Pons (tissue), 1 donor: ENCODE measurements around the gene PHACTR3.

ENCODE experiments used
- DNase-seq: peaks from one replicate; pipeline ENCODE4 v3.0.0-alpha.2; 2016; ENCODE audit warnings: low spot score

PHACTR3 gene

GRCh38 chr20:59735486-59735885 is 131.1 kb downstream of the PHACTR3 start:
- no peak for DNase-seq

- peak; percentile 68 for DNase-seq
Measured at GRCh38 chr20:59735917-59736316, 131.6 kb downstream of the PHACTR3 start.

- no peak for DNase-seq
Measured at GRCh38 chr20:59736366-59736765, 132.0 kb downstream of the PHACTR3 start.

- DNase-seq: no peak
Measured at GRCh38 chr20:59737073-59737666, 132.8 kb downstream of the PHACTR3 start.

GRCh38 chr20:59737816-59738215 is 133.5 kb downstream of the PHACTR3 start:
- DNase-seq: no peak

GRCh38 chr20:59738851-59739250 is 134.5 kb downstream of the PHACTR3 start:
- no peak for DNase-seq

GRCh38 chr20:59740621-59741020 is 136.3 kb downstream of the PHACTR3 start:
- DNase-seq: no peak

GRCh38 chr20:59741073-59741472 is 136.7 kb downstream of the PHACTR3 start:
- DNase-seq: no peak

- DNase-seq: no peak
Measured at GRCh38 chr20:59742351-59743095, 138.2 kb downstream of the PHACTR3 start.

- no peak for DNase-seq
Measured at GRCh38 chr20:59743308-59743707, 139.0 kb downstream of the PHACTR3 start.

GRCh38 chr20:59743767-59744485 is 139.6 kb downstream of the PHACTR3 start:
- no peak for DNase-seq

- no peak for DNase-seq
Measured at GRCh38 chr20:59744756-59745155, 140.4 kb downstream of the PHACTR3 start.

GRCh38 chr20:59745201-59745600 is 140.9 kb downstream of the PHACTR3 start:
- no peak for DNase-seq

- DNase-seq: no peak
Measured at GRCh38 chr20:59745716-59746115, 141.4 kb downstream of the PHACTR3 start.

GRCh38 chr20:59746155-59746554 is 141.8 kb downstream of the PHACTR3 start:
- DNase-seq: no peak

- no peak for DNase-seq
Measured at GRCh38 chr20:59747671-59748515, 143.6 kb downstream of the PHACTR3 start.

- DNase-seq: no peak
Measured at GRCh38 chr20:59748619-59749191, 144.4 kb downstream of the PHACTR3 start.

GRCh38 chr20:59749301-59749700 is 145.0 kb downstream of the PHACTR3 start:
- peak; percentile 29 for DNase-seq

- no peak for DNase-seq
Measured at GRCh38 chr20:59750209-59750840, 146.0 kb downstream of the PHACTR3 start.

GRCh38 chr20:59751075-59751711 is 146.9 kb downstream of the PHACTR3 start:
- DNase-seq: peak; percentile 73

- peak; percentile 34 for DNase-seq
Measured at GRCh38 chr20:59752101-59752586, 147.8 kb downstream of the PHACTR3 start.
